K562 (cell line): ENCODE measurements around the gene RASSF7. TPM values are rescaled to one million over a fixed set of nuclear protein-coding genes. Genes with fewer than 3 reads are reported as not detected.

Experiments
- ATAC-seq: fragments of 200-7000 bp; cut with Tn5 transposase; 3 replicates; pipeline ENCODE4 v1.9.1; 2020; ENCODE audit warnings: moderate library complexity
- BruUV-seq: library from RNA; stranded (reverse); fragments of 400-500 nt; replicated peaks from 2 replicates; lab custom pipeline; 2021; lab: Mats Ljungman, UMichigan
- CTCF ChIA-PET: fragments of 300-600 bp; formaldehyde crosslinking; extraction: SDS; loops from one replicate; lab custom pipeline; 2021; ENCODE audit warnings: low intra/inter-chr PET ratio; lab: Yijun Ruan, JAX
- POLR2A ChIA-PET: fragments of 300-600, 350-650 bp; sonication (Branson Sonifier 250); formaldehyde crosslinking; extraction: SDS; loops from one replicate; lab custom pipeline; 2021; ENCODE audit warnings: antibody characterized with exemption, inconsistent platforms; lab: Yijun Ruan, JAX
- DNase-seq, 4 experiments: peaks; one replicate each; pipeline versions ENCODE4 v3.0.0 to v3.0.0-alpha.2; 2011 to 2018; ENCODE audit warnings: low spot score in 3 of 4, mixed read lengths in 3 of 4; ENCODE audit errors: extremely low read depth in 1 of 4
- FAIRE-seq: peaks from 2 replicates; lab custom pipeline; 2011; peaks lifted over from hg19 to GRCh38; lab: Jason Lieb, UNC
- H2AFZ ChIP-seq: 2 replicates; pipeline ENCODE4 v1.6.0; 2011; ENCODE audit warnings: low read depth, low read length, control low read depth, inconsistent platforms
- H3K27ac ChIP-seq: fragments of 200-600 bp; 3 replicates; pipeline ENCODE4 v1.8.0; 2011; ENCODE audit warnings: low read depth, mild to moderate bottlenecking, control low read depth, inconsistent platforms, low read length, moderate library complexity, mixed read lengths; ENCODE audit errors: extremely low read depth
- H3K27me3 ChIP-seq, 2 experiments: fragments of 300-600 bp in 1 of 2; 2 replicates in 1 of 2; 3 replicates in 1 of 2; pipeline versions ENCODE4 v1.6.0 to v1.8.0; 2011; ENCODE audit warnings: inconsistent platforms in 2 of 2, low read length in 2 of 2, mild to moderate bottlenecking in 1 of 2, mixed read lengths in 1 of 2, moderate library complexity in 1 of 2; ENCODE audit not compliant: control insufficient read depth in 2 of 2, insufficient read depth in 2 of 2
- H3K36me3 ChIP-seq: fragments of 300-600 bp; 3 replicates; pipeline ENCODE4 v1.8.0; 2011; ENCODE audit warnings: mild to moderate bottlenecking, low read length, inconsistent platforms; ENCODE audit not compliant: control insufficient read depth, insufficient read depth
- H3K4me1 ChIP-seq, 2 experiments: fragments of 200-600 bp in 1 of 2; replicated peaks in 1 of 2; 2 replicates in 1 of 2; 3 replicates in 1 of 2; pipeline versions ENCODE4 v1.5.1 to v1.8.0; 2011; ENCODE audit warnings: inconsistent platforms in 2 of 2, low read length in 2 of 2, mild to moderate bottlenecking in 1 of 2, mixed read lengths in 1 of 2, moderate library complexity in 1 of 2; ENCODE audit not compliant: control insufficient read depth in 2 of 2, insufficient read depth in 2 of 2
- H3K4me2 ChIP-seq: 2 replicates; pipeline ENCODE4 v1.6.1; 2011; ENCODE audit warnings: low read length, control low read depth, inconsistent platforms, mixed read lengths; ENCODE audit not compliant: insufficient read depth
- H3K4me3 ChIP-seq: fragments of 200-600 bp; sonication (generic), shearing (Covaris generic); 2 replicates; pipeline ENCODE4 v1.5.1; 2016; ENCODE audit warnings: control low read depth, inconsistent platforms
- H3K79me2 ChIP-seq: fragments of 200-600 bp; 3 replicates; pipeline ENCODE4 v1.8.0; 2011; ENCODE audit warnings: low read length, inconsistent platforms; ENCODE audit not compliant: control insufficient read depth, insufficient read depth
- H3K9ac ChIP-seq, 2 experiments: 2 replicates each; pipeline versions ENCODE4 v1.6.0 to v1.6.1; 2011; ENCODE audit warnings: low read depth in 2 of 2, low read length in 2 of 2, control low read depth in 1 of 2, inconsistent platforms in 1 of 2, mild to moderate bottlenecking in 1 of 2, mixed read lengths in 1 of 2; ENCODE audit not compliant: insufficient read depth in 1 of 2
- H3K9me1 ChIP-seq: one replicate; pipeline ENCODE4 v1.6.0; 2011; ENCODE audit warnings: inconsistent platforms, mild to moderate bottlenecking, low read length, moderate library complexity; ENCODE audit not compliant: control insufficient read depth, insufficient read depth
- H3K9me3 ChIP-seq: replicated peaks from 2 replicates; pipeline ENCODE4 v1.5.1; 2011; ENCODE audit warnings: low read depth, low read length, inconsistent platforms; ENCODE audit not compliant: control insufficient read depth, insufficient read depth
- H4K20me1 ChIP-seq: replicated peaks from 2 replicates; pipeline ENCODE4 v1.6.1; 2011; ENCODE audit warnings: low read length, inconsistent platforms, mixed read lengths; ENCODE audit not compliant: control insufficient read depth, insufficient read depth
- NFRKB ChIP-seq: fragments of 450-650 bp; IDR thresholded peaks from 2 replicates; pipeline ENCODE4 v1.6.1; 2016; ENCODE audit warnings: low read depth
- XRCC5 ChIP-seq: fragments of 200-400 bp; formaldehyde crosslinking; IDR thresholded peaks from 2 replicates; pipeline ENCODE4 v1.6.1; 2017; ENCODE audit warnings: low read depth, mild to moderate bottlenecking, low read length
- ZNF124 ChIP-seq: sonication (generic); formaldehyde crosslinking; IDR thresholded peaks from 2 replicates; pipeline ENCODE4 v1.8.1; 2022; ENCODE audit warnings: missing genetic modification reagents
- ZNF584 ChIP-seq: fragments of 200-800 bp; sonication (Bioruptor generic); IDR thresholded peaks from 2 replicates; pipeline ENCODE4 v1.6.1; 2016; ENCODE audit warnings: low read depth, mild to moderate bottlenecking, missing genetic modification characterization, missing compliant biosample characterization
- ZNF707 ChIP-seq: fragments of 250-450 bp; sonication (Bioruptor Pico); conservative IDR thresholded peaks from 2 replicates; pipeline ENCODE4 v1.8.0; 2022; ENCODE audit warnings: inconsistent platforms, mild to moderate bottlenecking, moderate library complexity
- WGBS: fragments of 100-300 bp; shearing (Covaris generic); methylation state at CpG from one replicate; pipeline ENCODE4 v1.1.6; 2016; ENCODE audit warnings: low coverage, mixed read lengths; ENCODE audit not compliant: insufficient coverage; ENCODE audit errors: missing lambda C conversion rate; 5-methylcytosine and 5-hydroxymethylcytosine counted together
- in situ Hi-C: fragments of 300-500 bp; cut with MboI; formaldehyde crosslinking; loops from 4 replicates; pipeline ENCODE4 v1.15.0; 2018; ENCODE audit warnings: inconsistent platforms, mixed read lengths
- intact Hi-C: fragments of 100-400 bp; cut with micrococcal nuclease; formaldehyde crosslinking; loops from 2 replicates; pipeline ENCODE4 v1.14.2; 2022
- polyA plus RNA-seq, 8 experiments: library from polyadenylated mRNA; depleted of rRNA in 4 of 8; stranded (reverse) in 5 of 8; unstranded in 3 of 8; fragments of >200 nt; fragmentation: Nextera tagmentation in 2 of 8; fragmentation: Illumina TruSeq in 1 of 8; extraction: Ambion mirVana in 2 of 8; extraction: Trizol in 1 of 8; gene quantifications; 2 replicates each; pipeline versions ENCODE4 v1.2.1 to v1.2.3, GENCODE V29; 2011 to 2014; ENCODE audit warnings: inconsistent platforms in 1 of 8, missing spikeins in 1 of 8
- total RNA-seq, 7 experiments: library from RNA; depleted of rRNA in 6 of 7; stranded (reverse); fragments of >200 nt in 6 of 7; fragmentation: Illumina TruSeq in 2 of 7; extraction: Trizol in 2 of 7; gene quantifications; 2 replicates each; pipeline versions ENCODE4 v1.2.1 to v1.2.3, GENCODE V29; 2011 to 2021; ENCODE audit warnings: low replicate concordance in 1 of 7
- TF ChIP-seq, protein P1 (sequence below): fragments of 250-450 bp; sonication (Bioruptor Pico); IDR thresholded peaks from 2 replicates; pipeline ENCODE4 v1.8.0; 2022; ENCODE audit warnings: moderate library complexity, mild to moderate bottlenecking, inconsistent platforms
- TF ChIP-seq, protein P2 (sequence below): fragments of 200-800 bp; sonication (Bioruptor generic); IDR thresholded peaks from 2 replicates; pipeline ENCODE4 v1.6.1; 2017; ENCODE audit warnings: missing genetic modification characterization, missing compliant biosample characterization
- TF ChIP-seq, protein P3 (sequence below): fragments of 450-650 bp; formaldehyde crosslinking; IDR thresholded peaks from 2 replicates; pipeline ENCODE4 v1.4.0; 2020; ENCODE audit warnings: mild to moderate bottlenecking, moderate library complexity
- TF ChIP-seq, protein P4 (sequence below): fragments of 250-450 bp; sonication (Bioruptor Pico); IDR thresholded peaks from 2 replicates; pipeline ENCODE4 v1.5.0; 2021; ENCODE audit warnings: mild to moderate bottlenecking, moderate library complexity
- TF ChIP-seq, protein P5 (sequence below): fragments of 250-450 bp; sonication (Bioruptor Pico); IDR thresholded peaks from 2 replicates; pipeline ENCODE4 v1.8.0; 2021; ENCODE audit warnings: mild to moderate bottlenecking, moderate library complexity

Gene RASSF7
- total and polyA plus RNA-seq, 9 of the 15 experiments (the other 6 are each of a cell fraction or from before 2014, with no cell fraction given): 0.41 to 45.2 (median 18.6) TPM

DNA sequence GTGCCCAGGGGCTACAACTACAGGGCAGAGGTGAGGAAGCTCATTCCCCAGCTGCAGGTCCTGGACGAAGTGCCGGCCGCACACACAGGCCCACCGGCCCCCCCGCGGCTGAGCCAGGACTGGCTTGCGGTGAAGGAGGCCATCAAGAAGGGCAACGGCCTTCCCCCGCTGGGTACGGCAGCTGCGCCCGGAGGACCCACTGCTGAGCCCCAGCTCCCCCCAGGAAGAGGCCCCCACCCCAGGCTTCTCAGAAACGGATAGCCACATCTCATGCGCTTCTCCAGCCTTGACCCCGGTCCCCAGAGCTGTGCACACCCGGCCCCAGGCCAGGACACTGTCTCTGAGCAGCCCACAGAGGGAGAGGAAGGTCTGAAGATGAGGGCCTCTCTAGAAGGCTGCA is 9.6 kb upstream of the RASSF7 start:
- TF ChIP-seq XRCC5 (no peak), ZNF707 (CRISPR knock-in tag) (no peak), NFRKB (no peak), ZNF124 (CRISPR knock-in tag) (no peak), ZNF584 (CRISPR knock-in tag) (no peak)
- TF ChIP-seq, protein P1, sequence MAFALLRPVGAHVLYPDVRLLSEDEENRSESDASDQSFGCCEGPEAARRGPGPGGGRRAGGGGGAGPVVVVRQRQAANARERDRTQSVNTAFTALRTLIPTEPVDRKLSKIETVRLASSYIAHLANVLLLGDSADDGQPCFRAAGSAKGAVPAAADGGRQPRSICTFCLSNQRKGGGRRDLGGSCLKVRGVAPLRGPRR (CRISPR knock-in tag): no peak
- TF ChIP-seq, protein P2, sequence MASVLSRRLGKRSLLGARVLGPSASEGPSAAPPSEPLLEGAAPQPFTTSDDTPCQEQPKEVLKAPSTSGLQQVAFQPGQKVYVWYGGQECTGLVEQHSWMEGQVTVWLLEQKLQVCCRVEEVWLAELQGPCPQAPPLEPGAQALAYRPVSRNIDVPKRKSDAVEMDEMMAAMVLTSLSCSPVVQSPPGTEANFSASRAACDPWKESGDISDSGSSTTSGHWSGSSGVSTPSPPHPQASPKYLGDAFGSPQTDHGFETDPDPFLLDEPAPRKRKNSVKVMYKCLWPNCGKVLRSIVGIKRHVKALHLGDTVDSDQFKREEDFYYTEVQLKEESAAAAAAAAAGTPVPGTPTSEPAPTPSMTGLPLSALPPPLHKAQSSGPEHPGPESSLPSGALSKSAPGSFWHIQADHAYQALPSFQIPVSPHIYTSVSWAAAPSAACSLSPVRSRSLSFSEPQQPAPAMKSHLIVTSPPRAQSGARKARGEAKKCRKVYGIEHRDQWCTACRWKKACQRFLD: no peak
- TF ChIP-seq, protein P3, sequence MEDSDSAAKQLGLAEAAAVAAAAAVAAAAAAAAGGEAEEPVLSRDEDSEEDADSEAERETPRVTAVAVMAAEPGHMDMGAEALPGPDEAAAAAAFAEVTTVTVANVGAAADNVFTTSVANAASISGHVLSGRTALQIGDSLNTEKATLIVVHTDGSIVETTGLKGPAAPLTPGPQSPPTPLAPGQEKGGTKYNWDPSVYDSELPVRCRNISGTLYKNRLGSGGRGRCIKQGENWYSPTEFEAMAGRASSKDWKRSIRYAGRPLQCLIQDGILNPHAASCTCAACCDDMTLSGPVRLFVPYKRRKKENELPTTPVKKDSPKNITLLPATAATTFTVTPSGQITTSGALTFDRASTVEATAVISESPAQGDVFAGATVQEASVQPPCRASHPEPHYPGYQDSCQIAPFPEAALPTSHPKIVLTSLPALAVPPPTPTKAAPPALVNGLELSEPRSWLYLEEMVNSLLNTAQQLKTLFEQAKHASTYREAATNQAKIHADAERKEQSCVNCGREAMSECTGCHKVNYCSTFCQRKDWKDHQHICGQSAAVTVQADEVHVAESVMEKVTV (CRISPR knock-in tag): no peak
- TF ChIP-seq, protein P4, sequence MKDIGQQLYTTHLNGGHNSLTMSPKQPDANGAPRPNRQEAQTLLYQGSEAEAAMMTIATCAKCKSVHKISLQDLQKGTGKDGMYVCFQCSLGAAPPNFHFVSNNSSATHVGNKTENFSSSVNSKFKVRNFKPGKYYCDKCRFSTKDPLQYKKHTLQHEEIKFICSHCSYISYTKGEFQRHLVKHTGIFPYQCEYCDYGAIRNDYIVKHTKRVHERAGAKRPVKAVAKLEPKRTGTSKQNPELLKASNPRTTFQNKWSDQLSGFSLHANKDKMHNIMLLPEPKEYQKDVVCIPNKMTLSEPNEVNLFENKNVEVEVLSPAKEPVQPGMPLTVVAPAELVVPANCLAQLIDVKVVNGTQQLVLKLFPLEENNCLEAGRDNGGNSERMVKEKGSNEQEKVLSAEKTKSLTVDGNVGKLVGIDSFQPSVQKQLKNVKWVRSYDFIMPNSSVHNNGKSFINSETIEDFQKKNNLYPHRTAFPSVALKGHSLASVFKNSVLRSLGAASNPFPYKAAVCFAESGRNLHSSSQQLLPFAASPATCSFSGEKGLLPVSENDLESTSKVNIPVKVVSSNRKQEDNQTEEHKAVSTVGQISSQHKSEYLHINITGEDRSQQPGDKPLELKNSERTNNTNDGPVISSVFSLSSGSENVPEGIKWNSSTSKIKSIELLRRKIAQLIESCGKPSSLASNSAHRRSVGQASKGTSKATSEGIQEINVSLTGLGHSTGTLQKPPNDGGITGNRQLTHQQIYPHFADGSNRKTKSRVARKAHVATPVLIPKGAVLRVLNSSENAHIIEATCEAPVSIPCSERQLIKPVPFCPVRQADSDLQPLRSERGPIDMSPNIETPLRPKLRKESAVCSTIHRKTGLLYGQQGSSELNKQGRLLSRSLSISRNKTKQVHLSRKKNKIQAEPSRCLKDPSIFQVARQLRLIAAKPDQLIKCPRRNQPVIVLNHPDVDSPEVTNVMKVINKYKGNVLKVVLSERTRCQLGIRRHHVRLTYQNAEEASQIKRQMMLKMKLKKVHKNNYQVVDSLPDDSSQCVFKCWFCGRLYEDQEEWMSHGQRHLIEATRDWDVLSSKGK (CRISPR knock-in tag): no peak
- TF ChIP-seq, protein P5, sequence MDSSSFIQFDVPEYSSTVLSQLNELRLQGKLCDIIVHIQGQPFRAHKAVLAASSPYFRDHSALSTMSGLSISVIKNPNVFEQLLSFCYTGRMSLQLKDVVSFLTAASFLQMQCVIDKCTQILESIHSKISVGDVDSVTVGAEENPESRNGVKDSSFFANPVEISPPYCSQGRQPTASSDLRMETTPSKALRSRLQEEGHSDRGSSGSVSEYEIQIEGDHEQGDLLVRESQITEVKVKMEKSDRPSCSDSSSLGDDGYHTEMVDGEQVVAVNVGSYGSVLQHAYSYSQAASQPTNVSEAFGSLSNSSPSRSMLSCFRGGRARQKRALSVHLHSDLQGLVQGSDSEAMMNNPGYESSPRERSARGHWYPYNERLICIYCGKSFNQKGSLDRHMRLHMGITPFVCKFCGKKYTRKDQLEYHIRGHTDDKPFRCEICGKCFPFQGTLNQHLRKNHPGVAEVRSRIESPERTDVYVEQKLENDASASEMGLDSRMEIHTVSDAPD (CRISPR knock-in tag): no peak
- Histone ChIP-seq H3K27ac (peak overlapping the region; percentile 25; the same call in 1 of the 3 replicates), H2AFZ (peak overlapping the region; percentile 79), H3K79me2 (no peaks in the 10 kb centered on the region), H3K9me1 (no peaks in the 10 kb centered on the region), H3K4me2 (peak overlapping the region; percentile 25; the same call in 1 of the 2 replicates), H3K27me3 (no peaks in the 10 kb centered on the region), H3K9me3 (no peaks in the 10 kb centered on the region), H3K4me3 (no peak overlapping the region), H3K36me3 (no peaks in the 10 kb centered on the region), H4K20me1 (no peaks in the 10 kb centered on the region), H3K9ac (peak overlapping the region; percentile 41 to 88), H3K4me1 (peaks cover 13 to 72% of the 10 kb centered on the region in 2 experiments; a peak in 4 of 5 replicates)
- intact Hi-C loops (loop anchor here (5.0 to 10.0 kb wide), 3 partner anchors 64 to 176 kb away; partner anchors contain the start of genes DEAF1, IRF7 and TMEM80), in situ Hi-C loops (no loop called here)
- ChIA-PET CTCF (no interaction called here), POLR2A (interaction anchor here (0.7 to 2.1 kb wide), 6 partner anchors 9 to 592 kb away, joined by 3 to 8 read pairs (median 5); partner anchors contain the start of genes LMNTD2, PHRF1 and RASSF7)
- DNase-seq (no peak), ATAC-seq (peak; percentile 23), FAIRE-seq (no peak)
- WGBS: 72% methylated on average over 10 of the region's 16 CpGs
- BruUV-seq: no TSS peak
